IMR-90 (cell line): Measurements from ENCODE around the gene CC2D2A.

Source experiments
- BHLHE40 ChIP-seq: fragments of 150-350 bp; IDR thresholded peaks from 2 replicates; pipeline ENCODE4 v1.6.1; 2016; ENCODE audit warnings: mild to moderate bottlenecking, low read depth, low read length
- CEBPB ChIP-seq: IDR thresholded peaks from 2 replicates; pipeline ENCODE4 v1.6.1; 2012; ENCODE audit warnings: low read depth, low read length, improper control_type of control experiment
- CTCF ChIP-seq: conservative IDR thresholded peaks from 2 replicates; pipeline ENCODE4 v1.5.1; 2012; ENCODE audit warnings: mild to moderate bottlenecking, low read depth, low read length, improper control_type of control experiment
- ELK1 ChIP-seq: fragments of 150-350 bp; IDR thresholded peaks from 2 replicates; pipeline ENCODE4 v1.6.1; 2016; ENCODE audit warnings: low read depth, mild to moderate bottlenecking, low read length, moderate library complexity, borderline replicate concordance
- FOS ChIP-seq: fragments of 150-350 bp; IDR thresholded peaks from 2 replicates; pipeline ENCODE4 v1.6.1; 2016; ENCODE audit warnings: low read depth, low read length
- NFE2L2 ChIP-seq: fragments of 150-350 bp; IDR thresholded peaks from 2 replicates; pipeline ENCODE4 v1.6.1; 2016; ENCODE audit warnings: low read depth, mild to moderate bottlenecking, low read length
- POLR2A ChIP-seq: IDR thresholded peaks from 2 replicates; pipeline ENCODE4 v1.6.1; 2012; ENCODE audit warnings: mild to moderate bottlenecking, low read depth, low read length
- RAD21 ChIP-seq: IDR thresholded peaks from 2 replicates; pipeline ENCODE4 v1.6.1; 2012; ENCODE audit warnings: low read length, improper control_type of control experiment
- RCOR1 ChIP-seq: IDR thresholded peaks from 2 replicates; pipeline ENCODE4 v1.6.1; 2012; ENCODE audit warnings: mild to moderate bottlenecking, low read length, improper control_type of control experiment; ENCODE audit not compliant: insufficient replicate concordance
- RFX5 ChIP-seq: IDR thresholded peaks from 2 replicates; pipeline ENCODE4 v1.8.0; 2012; ENCODE audit warnings: low read depth, mild to moderate bottlenecking, low read length, moderate library complexity
- SMC3 ChIP-seq: fragments of 150-350 bp; IDR thresholded peaks from 2 replicates; pipeline ENCODE4 v1.6.1; 2016; ENCODE audit warnings: low read depth, mild to moderate bottlenecking, antibody characterized with exemption, low read length, moderate library complexity

DNA sequence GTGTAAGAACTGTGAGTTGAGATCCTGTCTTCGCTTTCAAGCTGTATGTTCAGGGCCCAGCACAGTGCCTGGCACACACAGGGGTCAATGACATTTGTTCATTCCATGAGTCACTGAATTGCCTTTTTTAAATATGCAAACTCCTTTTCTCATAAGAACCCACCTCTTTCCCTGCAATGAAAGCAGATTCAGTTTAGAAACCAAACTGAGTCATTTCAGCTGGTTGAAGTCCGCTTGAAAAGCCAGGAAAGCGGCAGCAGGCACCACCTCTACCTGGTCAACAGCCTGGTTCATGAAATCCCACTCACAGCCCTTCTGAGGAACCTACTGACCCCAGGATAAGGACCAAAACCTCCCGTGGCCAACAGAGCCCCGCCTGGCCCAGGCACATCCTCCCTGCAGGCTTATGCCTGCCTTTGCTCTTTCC, 46.4 kb upstream of the CC2D2A start:
- no peak for TF ChIP-seq CTCF
- no peak for TF ChIP-seq ELK1
- no peak for TF ChIP-seq POLR2A
- TF ChIP-seq CEBPB: no peak
- TF ChIP-seq RFX5: no peak
- TF ChIP-seq RCOR1: no peak
- TF ChIP-seq SMC3: no peak
- TF ChIP-seq RAD21: no peak
- TF ChIP-seq FOS: no peak
- TF ChIP-seq BHLHE40: no peak
- no peak for TF ChIP-seq NFE2L2
